Mesenchymal stem cell (in vitro differentiated cells and primary cell): ENCODE data around the gene HIF1A.
A peak's percentile ranks its signal among the peaks of the same experiment; 100 is the strongest.

Experiments
- DNase-seq: peaks from one replicate; pipeline ENCODE4 v3.0.0-alpha.2; 2013
- H2AFZ ChIP-seq: one replicate; pipeline ENCODE4 v1.6.1; 2013; ENCODE audit warnings: low read depth, mild to moderate bottlenecking, control low read depth, inconsistent platforms, low read length, moderate library complexity
- H2AK5ac ChIP-seq: 2 replicates; pipeline ENCODE4 v1.6.1; 2013; ENCODE audit warnings: low read length, moderate library complexity, mild to moderate bottlenecking, inconsistent platforms; ENCODE audit not compliant: severe bottlenecking
- H2BK120ac ChIP-seq: one replicate; pipeline ENCODE4 v1.6.1; 2013; ENCODE audit warnings: low read depth, mild to moderate bottlenecking, inconsistent platforms, low read length, moderate library complexity
- H2BK12ac ChIP-seq, 2 experiments: one replicate each; pipeline ENCODE4 v1.6.1; 2013; ENCODE audit warnings: inconsistent platforms in 2 of 2, low read length in 2 of 2, mild to moderate bottlenecking in 2 of 2, moderate library complexity in 2 of 2, control low read depth in 1 of 2
- H2BK15ac ChIP-seq: one replicate; pipeline ENCODE4 v1.6.1; 2013; ENCODE audit warnings: mild to moderate bottlenecking, low read depth, inconsistent platforms; ENCODE audit not compliant: poor library complexity, severe bottlenecking
- H2BK5ac ChIP-seq: 2 replicates; pipeline ENCODE4 v1.6.1; 2013; ENCODE audit warnings: low read depth, mild to moderate bottlenecking, low read length, control low read depth, inconsistent platforms; ENCODE audit not compliant: poor library complexity, severe bottlenecking
- H3K14ac ChIP-seq, 2 experiments: one replicate each; pipeline ENCODE4 v1.6.1; 2013; ENCODE audit warnings: inconsistent platforms in 2 of 2, low read length in 2 of 2, control low read depth in 1 of 2, mild to moderate bottlenecking in 1 of 2, moderate library complexity in 1 of 2
- H3K18ac ChIP-seq, 2 experiments: one replicate each; pipeline ENCODE4 v1.6.1; 2013; ENCODE audit warnings: inconsistent platforms in 2 of 2, low read length in 2 of 2, control low read depth in 1 of 2, low read depth in 1 of 2, mild to moderate bottlenecking in 1 of 2
- H3K23ac ChIP-seq, 2 experiments: one replicate each; pipeline ENCODE4 v1.6.1; 2013; ENCODE audit warnings: inconsistent platforms in 2 of 2, low read length in 2 of 2, mild to moderate bottlenecking in 2 of 2, moderate library complexity in 2 of 2, control low read depth in 1 of 2
- H3K27ac ChIP-seq: 2 replicates; pipeline ENCODE4 v1.5.1; 2013; ENCODE audit warnings: mild to moderate bottlenecking, moderate library complexity, low read length, control low read depth, inconsistent platforms; ENCODE audit not compliant: poor library complexity, severe bottlenecking
- H3K27me3 ChIP-seq, 2 experiments: 2 replicates each; pipeline versions ENCODE4 v1.6.1 to v1.7.0; 2013; ENCODE audit warnings: low read length in 2 of 2, mild to moderate bottlenecking in 2 of 2, moderate library complexity in 2 of 2, control low read depth in 1 of 2, inconsistent platforms in 1 of 2; ENCODE audit not compliant: control insufficient read depth in 1 of 2, insufficient read depth in 1 of 2
- H3K36me3 ChIP-seq, 2 experiments: 2 replicates each; pipeline versions ENCODE4 v1.6.1 to v1.7.0; 2013; ENCODE audit warnings: low read length in 2 of 2, control low read depth in 1 of 2, inconsistent platforms in 1 of 2, low read depth in 1 of 2, mild to moderate bottlenecking in 1 of 2; ENCODE audit not compliant: insufficient read depth in 2 of 2, control insufficient read depth in 1 of 2
- H3K4ac ChIP-seq, 2 experiments: one replicate each; pipeline ENCODE4 v1.6.1; 2013; ENCODE audit warnings: inconsistent platforms in 2 of 2, low read length in 2 of 2, mild to moderate bottlenecking in 2 of 2, moderate library complexity in 2 of 2, control low read depth in 1 of 2, low read depth in 1 of 2
- H3K4me1 ChIP-seq: 2 replicates; pipeline ENCODE4 v1.6.1; 2013; ENCODE audit warnings: low read depth, low read length, control low read depth; ENCODE audit not compliant: control insufficient read depth, insufficient read depth
- H3K4me2 ChIP-seq: 2 replicates; pipeline ENCODE4 v1.6.1; 2013; ENCODE audit warnings: low read length, mild to moderate bottlenecking, inconsistent platforms; ENCODE audit not compliant: poor library complexity, severe bottlenecking
- H3K4me3 ChIP-seq, 2 experiments: 2 replicates each; pipeline versions ENCODE4 v1.5.1 to v1.7.0; 2013; ENCODE audit warnings: low read length in 2 of 2, mild to moderate bottlenecking in 2 of 2, control low read depth in 1 of 2, low read depth in 1 of 2; ENCODE audit not compliant: insufficient read depth in 1 of 2
- H3K79me1 ChIP-seq: replicated peaks from 2 replicates; pipeline ENCODE4 v1.6.1; 2013; ENCODE audit warnings: mild to moderate bottlenecking, control low read depth, low read length, inconsistent platforms; ENCODE audit not compliant: poor library complexity, severe bottlenecking
- H3K9ac ChIP-seq: 2 replicates; pipeline ENCODE4 v1.7.0; 2013; ENCODE audit warnings: mild to moderate bottlenecking, low read length, moderate library complexity
- H3K9me3 ChIP-seq: 2 replicates; pipeline ENCODE4 v1.7.0; 2013; ENCODE audit warnings: mild to moderate bottlenecking, low read length; ENCODE audit not compliant: control insufficient read depth
- H4K8ac ChIP-seq: one replicate; pipeline ENCODE4 v1.6.1; 2013; ENCODE audit warnings: inconsistent platforms, mild to moderate bottlenecking, low read length, moderate library complexity
- H4K91ac ChIP-seq: one replicate; pipeline ENCODE4 v1.6.1; 2013; ENCODE audit warnings: mild to moderate bottlenecking, low read length, inconsistent platforms
- WGBS: methylation state at CpG from one replicate; pipeline ENCODE4 v1.1.7; 2013; ENCODE audit warnings: mixed read lengths; 5-methylcytosine and 5-hydroxymethylcytosine counted together

HIF1A gene

DNA sequence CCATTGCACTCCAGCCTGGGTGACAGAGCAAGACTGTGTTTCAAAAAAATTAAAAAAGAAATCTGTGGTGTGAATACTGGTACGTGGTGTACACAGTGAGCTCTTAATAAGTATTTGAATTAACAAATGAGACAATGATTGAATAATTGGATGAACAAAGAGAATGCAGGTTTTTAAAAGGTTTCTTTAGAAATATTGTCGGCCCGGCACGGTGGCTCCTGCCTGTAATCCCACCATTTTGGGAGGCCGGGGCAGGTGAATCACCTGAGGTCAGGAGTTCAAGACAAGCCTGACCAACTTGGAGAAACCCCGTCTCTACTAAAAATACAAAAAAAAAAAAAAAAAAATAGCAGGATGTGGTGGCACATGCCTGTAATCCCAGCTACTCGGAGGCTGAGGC, 6.6 kb downstream of the HIF1A start:
- H3K18ac ChIP-seq, result no peak overlapping the region
- H3K4me2 ChIP-seq, result peak overlapping the region; percentile 39
- no peak overlapping the region for H3K14ac ChIP-seq
- H3K4ac ChIP-seq, result no peak overlapping the region
- no peaks in the 10 kb centered on the region for H3K79me1 ChIP-seq
- 89% methylated on average over 6 of the region's 7 CpGs for WGBS
- no peaks in the 10 kb centered on the region for H3K9me3 ChIP-seq
- no peak overlapping the region for H3K23ac ChIP-seq
- H2AFZ ChIP-seq, result no peak overlapping the region
- H3K27ac ChIP-seq, result peak overlapping the region; percentile 23
- no peak overlapping the region for H2BK15ac ChIP-seq
- DNase-seq, result no peak
- H2AK5ac ChIP-seq, result no peak overlapping the region
- no peak overlapping the region for H4K91ac ChIP-seq
- peaks cover 0 to 17% of the 10 kb centered on the region in 2 experiments for H3K36me3 ChIP-seq
- no peak overlapping the region for H3K9ac ChIP-seq
- no peak overlapping the region for H2BK12ac ChIP-seq
- H3K4me3 ChIP-seq, result peak overlapping the region in 1 of 2 experiments; percentile 96
- H2BK5ac ChIP-seq, result no peak overlapping the region
- H4K8ac ChIP-seq, result no peak overlapping the region
- H3K27me3 ChIP-seq, result no peaks in the 10 kb centered on the region
- H3K4me1 ChIP-seq, result no peaks in the 10 kb centered on the region
- H2BK120ac ChIP-seq, result no peak overlapping the region

DNA sequence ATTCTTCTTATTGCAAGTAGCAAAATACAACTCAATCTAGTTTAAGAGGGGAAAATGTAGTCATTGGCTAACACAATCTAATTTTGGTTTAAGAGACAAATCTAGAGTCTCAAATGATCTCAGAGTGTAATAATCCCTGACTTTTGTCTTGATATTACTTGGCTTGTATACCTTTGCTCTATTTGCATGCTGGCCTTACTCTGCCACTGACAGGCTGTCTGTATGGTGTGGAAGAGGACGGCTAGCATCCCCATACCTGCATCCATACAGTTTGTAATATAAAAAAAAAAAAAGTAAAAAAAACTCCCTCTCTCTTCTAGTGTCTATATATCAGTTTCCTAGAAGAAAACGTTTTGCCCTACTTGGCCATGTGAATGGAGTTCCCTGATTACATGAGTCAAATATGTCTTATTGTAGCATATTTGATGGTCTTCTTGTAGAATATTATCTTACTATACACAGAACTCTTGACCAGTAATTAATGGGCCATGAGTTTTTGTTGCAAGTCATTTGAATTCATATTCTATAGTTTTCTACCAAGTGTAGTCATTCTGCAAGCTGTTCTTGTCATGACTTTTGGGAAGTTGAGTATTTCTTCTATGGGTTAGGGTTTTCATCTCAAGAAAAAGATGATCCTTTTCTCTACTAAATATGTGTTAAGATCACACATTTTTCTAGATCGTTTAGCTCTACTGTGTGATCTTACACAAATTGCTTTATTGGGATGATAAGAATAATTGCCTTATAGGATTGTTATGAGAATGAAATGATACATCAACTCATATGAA, 8.2 kb downstream of the HIF1A start:
- Histone ChIP-seq H2AK5ac (no peak overlapping the region), H2BK5ac (no peak overlapping the region), H3K36me3 (peaks cover 0 to 16% of the 10 kb centered on the region in 2 experiments), H3K79me1 (no peaks in the 10 kb centered on the region), H3K4me3 (peak overlapping the region in 1 of 2 experiments; percentile 58), H3K4me2 (peak overlapping the region; percentile 48), H2AFZ (no peak overlapping the region), H3K27ac (no peak overlapping the region), H3K9ac (peak overlapping the region; percentile 25), H4K8ac (no peak overlapping the region), H3K4ac (no peak overlapping the region), H2BK15ac (no peak overlapping the region), H3K9me3 (no peaks in the 10 kb centered on the region), H4K91ac (no peak overlapping the region), H3K18ac (no peak overlapping the region), H3K14ac (no peak overlapping the region), H3K27me3 (no peaks in the 10 kb centered on the region), H3K4me1 (no peaks in the 10 kb centered on the region), H2BK120ac (no peak overlapping the region), H2BK12ac (no peak overlapping the region), H3K23ac (no peak overlapping the region)
- WGBS, result no CpG with 5 or more reads among the region's 3 CpGs
- no peak for DNase-seq

DNA sequence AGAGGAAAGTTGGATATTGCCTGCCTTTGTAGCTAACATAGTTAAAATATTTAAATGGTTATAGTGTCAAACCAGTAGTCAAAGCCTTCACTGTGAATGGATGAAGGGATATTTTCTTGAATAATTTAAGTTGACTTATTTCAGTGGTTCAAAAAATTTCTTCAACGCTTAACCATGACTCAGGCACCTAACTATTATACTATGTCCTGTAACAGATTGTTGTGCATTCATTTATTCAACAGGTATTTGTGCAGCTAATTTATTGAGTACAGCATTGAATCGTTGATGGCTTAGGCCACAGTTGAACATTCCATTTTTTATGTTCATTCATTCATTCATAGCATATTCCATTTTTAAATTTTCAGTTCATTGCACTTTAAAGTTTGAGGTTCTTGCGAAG, 9.2 kb downstream of the HIF1A start:
- Histone ChIP-seq H3K27me3 (no peaks in the 10 kb centered on the region), H3K27ac (peak overlapping the region; percentile 54), H3K23ac (no peak overlapping the region), H2BK120ac (no peak overlapping the region), H3K18ac (no peak overlapping the region), H2AK5ac (no peak overlapping the region), H3K9me3 (no peaks in the 10 kb centered on the region), H3K79me1 (no peaks in the 10 kb centered on the region), H3K4me3 (peak overlapping the region in 1 of 2 experiments; percentile 58), H3K4me1 (no peaks in the 10 kb centered on the region), H2BK12ac (no peak overlapping the region), H4K91ac (no peak overlapping the region), H3K14ac (no peak overlapping the region), H4K8ac (no peak overlapping the region), H2BK15ac (no peak overlapping the region), H3K9ac (peak overlapping the region; percentile 23), H3K4ac (no peak overlapping the region), H3K4me2 (peak overlapping the region; percentile 53), H2AFZ (no peak overlapping the region), H2BK5ac (no peak overlapping the region), H3K36me3 (peaks cover 0 to 9% of the 10 kb centered on the region in 2 experiments)
- no peak for DNase-seq
- WGBS, result 92% methylated on average over 2 of the region's 3 CpGs

DNA sequence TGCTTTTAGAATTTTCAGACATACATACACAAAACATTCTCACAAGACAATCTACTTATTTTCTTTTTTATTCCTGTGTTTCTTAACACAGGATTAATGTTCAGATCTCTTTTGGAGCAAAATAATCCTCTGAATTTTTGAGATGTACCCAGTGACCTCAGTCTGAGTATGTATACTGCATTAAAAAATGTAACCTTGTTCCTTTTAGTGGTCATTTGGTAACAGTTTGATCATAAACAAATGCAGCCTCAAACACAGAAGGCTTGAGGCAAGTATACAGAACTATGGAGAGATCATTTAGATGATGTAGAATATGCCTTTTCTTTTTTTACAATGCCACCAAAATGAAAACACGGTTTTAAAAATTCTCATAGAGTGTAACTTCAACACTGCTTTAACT, 9.7 kb downstream of the HIF1A start:
- Histone ChIP-seq H2BK15ac (no peak overlapping the region), H3K36me3 (peaks cover 0 to 9% of the 10 kb centered on the region in 2 experiments), H3K27ac (peak overlapping the region; percentile 54), H2BK12ac (no peak overlapping the region), H4K8ac (no peak overlapping the region), H2BK5ac (no peak overlapping the region), H3K4me1 (no peaks in the 10 kb centered on the region), H3K9me3 (no peaks in the 10 kb centered on the region), H3K4me3 (peak overlapping the region in 1 of 2 experiments; percentile 58), H3K79me1 (no peaks in the 10 kb centered on the region), H2AK5ac (no peak overlapping the region), H2AFZ (no peak overlapping the region), H3K4me2 (peak overlapping the region; percentile 53), H4K91ac (no peak overlapping the region), H3K14ac (no peak overlapping the region), H3K23ac (no peak overlapping the region), H3K18ac (no peak overlapping the region), H3K27me3 (no peaks in the 10 kb centered on the region), H2BK120ac (no peak overlapping the region), H3K4ac (no peak overlapping the region), H3K9ac (peak overlapping the region; percentile 23)
- WGBS, result 100% methylated on average over 1 of the region's 1 CpG
- DNase-seq, result no peak
